Effector memory CD8-positive, alpha-beta T cell (primary cell): ENCODE results near the gene EPG5.
"Not testable (repeated sequence)": the region's sequence is repeated elsewhere in the genome, so short reads cannot be mapped to it uniquely, and the experiment has no call there.

Experiments used
- ATAC-seq: fragments of 150-1000 bp; cut with Tn5 transposase; replicated peaks from 2 replicates; pipeline ENCODE4 v1.10.0; 2021; ENCODE audit warnings: mild to moderate bottlenecking, moderate library complexity
- DNase-seq, 3 experiments: peaks; one replicate each; pipeline ENCODE4 v3.0.0; 2021
- H3K27ac Mint-ChIP-seq, 2 donors: one replicate each; pipeline ENCODE4 v1.8.0; 2022; ENCODE audit warnings: mild to moderate bottlenecking in 2 of 2, mixed read lengths in 2 of 2, moderate library complexity in 2 of 2
- H3K27me3 Mint-ChIP-seq, 2 donors: one replicate each; pipeline ENCODE4 v1.8.0; 2022; ENCODE audit warnings: mixed read lengths in 2 of 2
- H3K36me3 Mint-ChIP-seq: one replicate; pipeline ENCODE4 v1.8.0; 2022; ENCODE audit warnings: mild to moderate bottlenecking, moderate library complexity, mixed read lengths; ENCODE audit not compliant: insufficient read depth
- H3K4me1 Mint-ChIP-seq, 2 donors: one replicate each; pipeline ENCODE4 v1.8.0; 2022; ENCODE audit warnings: low read depth in 2 of 2, mixed read lengths in 2 of 2
- H3K4me3 Mint-ChIP-seq, 2 donors: one replicate each; pipeline ENCODE4 v1.8.0; 2022; ENCODE audit warnings: mild to moderate bottlenecking in 2 of 2, mixed read lengths in 2 of 2, moderate library complexity in 2 of 2
- H3K9me3 Mint-ChIP-seq, 2 donors: one replicate each; pipeline ENCODE4 v1.8.0; 2022; ENCODE audit warnings: mixed read lengths in 2 of 2

Gene EPG5

DNA sequence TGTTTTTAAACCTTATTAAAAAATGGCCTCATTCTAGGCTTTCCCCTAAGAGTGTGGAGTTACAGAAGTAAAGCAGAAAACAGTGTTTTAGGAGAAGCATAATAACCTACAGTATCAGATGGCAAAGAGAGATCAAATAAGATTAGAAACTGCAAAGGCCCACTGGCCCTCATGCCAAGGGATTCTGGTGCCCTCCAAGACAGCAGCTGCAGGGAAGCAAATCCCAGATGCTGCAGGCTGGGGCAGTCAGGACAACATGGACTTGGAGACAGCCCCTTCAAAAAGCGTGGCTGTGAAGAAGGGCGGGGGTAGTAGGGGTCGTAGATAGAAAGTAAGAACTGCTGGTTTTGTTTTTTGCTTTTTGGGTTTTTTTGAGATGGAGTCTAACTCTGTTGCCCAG lies 28.3 kb upstream of the EPG5 start:
- no peaks in the 10 kb centered on the region for H3K27me3 Mint-ChIP-seq
- no peak overlapping the region for H3K4me3 Mint-ChIP-seq
- H3K27ac Mint-ChIP-seq, result no peak overlapping the region
- DNase-seq (no peak), ATAC-seq (no peak)
- H3K4me1 Mint-ChIP-seq, result peaks cover 17 to 19% of the 10 kb centered on the region in 2 donors
- H3K36me3 Mint-ChIP-seq, result no peaks in the 10 kb centered on the region
- no peaks in the 10 kb centered on the region for H3K9me3 Mint-ChIP-seq

DNA sequence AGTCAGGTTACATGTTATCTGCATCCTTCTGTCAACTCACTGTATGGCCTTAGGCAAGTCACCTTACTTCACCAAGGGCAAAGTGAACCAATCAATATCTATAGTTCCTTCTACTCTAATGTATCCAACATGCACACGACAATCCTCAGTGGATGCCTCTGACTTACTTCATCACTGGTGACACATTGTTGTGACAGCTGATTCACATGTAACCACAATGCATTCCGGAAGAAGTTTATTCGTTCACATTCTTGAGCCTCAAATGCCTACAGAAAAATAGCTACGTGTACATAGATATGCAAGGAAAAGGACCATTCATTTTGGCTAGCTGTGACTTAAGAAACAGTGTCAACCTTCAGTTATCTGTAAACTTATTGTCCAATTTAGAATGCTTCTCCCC lies 26.3 kb upstream of the EPG5 start:
- no peak for ATAC-seq
- Mint-ChIP-seq H3K4me1 (peaks cover 9 to 11% of the 10 kb centered on the region in 2 donors), H3K4me3 (no peak overlapping the region), H3K9me3 (no peaks in the 10 kb centered on the region), H3K27me3 (no peaks in the 10 kb centered on the region), H3K27ac (no peak overlapping the region), H3K36me3 (peaks cover 6% of the 10 kb centered on the region)
- no peak for DNase-seq

DNA sequence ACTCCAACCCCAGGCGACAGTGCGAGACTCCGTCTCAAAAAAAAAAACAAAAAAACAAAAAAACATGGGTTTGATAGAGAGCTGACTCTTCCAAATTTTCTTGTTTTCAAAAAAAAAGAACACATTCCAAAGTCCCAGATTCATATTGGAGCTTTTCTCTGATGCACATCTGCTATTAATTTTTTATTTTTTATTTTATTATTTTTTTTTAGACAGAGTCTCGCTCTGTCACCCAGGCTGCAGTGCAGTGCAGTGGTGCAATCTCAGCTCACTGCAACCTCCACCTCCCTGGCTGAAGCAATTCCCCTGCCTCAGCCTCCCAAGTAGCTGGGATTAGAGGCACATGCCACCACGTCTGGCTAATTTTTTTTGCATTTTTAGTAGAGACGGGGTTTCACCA lies 25.4 kb upstream of the EPG5 start:
- not testable (repeated sequence) for ATAC-seq, H3K27me3 Mint-ChIP-seq, H3K36me3 Mint-ChIP-seq, H3K4me3 Mint-ChIP-seq, DNase-seq, H3K4me1 Mint-ChIP-seq, H3K27ac Mint-ChIP-seq, H3K9me3 Mint-ChIP-seq

DNA sequence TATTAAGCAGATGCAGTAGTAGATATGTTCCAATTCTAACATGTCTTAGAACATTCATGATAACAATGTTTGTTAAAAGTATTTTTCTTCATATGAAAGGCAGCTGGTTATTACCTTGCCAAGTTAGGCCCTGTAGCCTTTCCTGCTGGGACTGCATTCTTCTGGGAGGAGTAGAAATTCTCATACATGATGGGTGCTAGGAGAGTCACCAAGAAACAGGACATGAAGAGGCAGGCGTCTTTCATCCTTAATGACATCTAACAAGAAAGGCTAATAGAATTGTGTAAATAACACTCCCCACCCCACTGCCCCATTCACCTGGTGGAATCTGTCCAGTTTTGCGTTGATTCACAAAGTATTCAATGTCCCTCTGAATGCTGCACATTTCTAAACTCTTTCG lies 24.7 kb upstream of the EPG5 start:
- Mint-ChIP-seq H3K27ac (no peak overlapping the region), H3K4me1 (no peaks in the 10 kb centered on the region), H3K9me3 (no peaks in the 10 kb centered on the region), H3K4me3 (no peak overlapping the region), H3K27me3 (no peaks in the 10 kb centered on the region), H3K36me3 (peaks cover 6% of the 10 kb centered on the region)
- ATAC-seq (no peak), DNase-seq (no peak)

DNA sequence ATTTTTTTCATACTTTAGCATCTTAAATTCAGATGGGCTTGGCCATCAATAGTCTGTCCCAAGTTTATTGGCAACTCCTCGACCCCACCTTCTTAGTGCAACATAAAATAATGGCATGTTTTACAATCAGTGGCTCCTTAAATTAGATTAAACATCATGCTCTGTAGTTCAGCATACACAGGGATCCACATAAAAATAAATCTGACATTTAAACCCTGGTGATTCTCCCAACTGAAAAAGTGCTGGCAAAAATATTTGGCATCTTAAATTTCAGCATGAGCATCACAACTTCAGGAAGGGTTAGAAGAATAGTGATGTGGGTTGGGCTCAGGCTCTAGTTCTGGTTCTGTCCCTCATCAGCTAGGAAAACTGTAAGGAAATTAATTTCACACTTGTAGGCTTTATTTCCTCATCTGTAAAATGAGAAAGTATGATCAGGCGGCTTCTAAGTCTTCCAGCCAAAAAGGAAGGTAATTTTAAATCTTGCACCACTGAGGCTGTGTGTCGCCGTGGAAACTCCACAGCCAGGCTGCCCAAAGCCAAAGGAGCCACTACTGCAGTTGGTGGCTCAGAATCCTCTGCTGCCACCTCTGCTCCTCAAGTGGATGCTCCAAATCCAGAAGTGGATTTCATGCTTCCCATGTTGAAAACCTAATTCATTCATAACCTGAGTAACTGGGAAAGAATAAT lies 17.6 kb upstream of the EPG5 start:
- no peak for DNase-seq
- Mint-ChIP-seq H3K4me1 (no peaks in the 10 kb centered on the region), H3K27me3 (no peaks in the 10 kb centered on the region), H3K4me3 (no peak overlapping the region), H3K36me3 (peaks cover 3% of the 10 kb centered on the region), H3K27ac (no peak overlapping the region), H3K9me3 (no peaks in the 10 kb centered on the region)
- ATAC-seq, result no peak

DNA sequence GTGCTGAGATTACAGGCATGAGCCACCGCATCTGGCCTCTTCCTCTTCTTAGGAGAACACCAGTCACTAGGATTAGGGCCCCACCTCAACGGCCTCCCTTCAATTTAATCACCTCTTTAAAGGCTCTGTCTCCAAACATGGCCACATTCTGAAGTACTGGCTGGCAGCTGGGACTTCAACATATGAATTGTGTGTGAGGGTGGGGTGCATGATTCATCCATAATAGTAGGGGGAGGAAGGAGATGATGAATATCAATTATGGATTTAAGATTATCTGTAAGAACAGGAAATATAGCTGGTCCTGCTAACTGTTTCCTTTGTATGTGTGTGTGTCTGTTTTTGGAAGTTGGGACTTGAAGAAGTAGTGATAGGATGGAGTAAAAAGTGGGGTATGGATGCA lies 14.7 kb upstream of the EPG5 start:
- no peak for ATAC-seq
- peaks cover under 1% of the 10 kb centered on the region for H3K36me3 Mint-ChIP-seq

DNA sequence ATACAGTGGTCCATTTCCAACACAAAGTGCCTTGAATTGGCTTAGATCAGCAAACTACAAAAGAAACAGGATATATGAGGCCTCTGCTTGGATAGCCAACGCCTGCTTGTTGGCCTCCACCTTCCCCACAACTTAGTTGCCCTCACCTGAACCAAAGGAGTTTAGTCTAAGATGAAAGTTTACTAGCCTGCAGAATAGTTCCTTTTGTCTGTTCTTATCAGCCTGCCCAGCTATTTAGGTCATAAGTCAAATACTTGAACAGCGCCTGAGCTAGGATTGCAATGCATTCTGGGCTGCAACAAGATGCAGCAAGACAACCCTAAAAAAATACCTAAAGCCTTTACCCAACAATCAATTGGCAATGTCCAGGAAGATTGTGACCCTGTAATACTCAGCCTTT lies 13.1 kb upstream of the EPG5 start:
- ATAC-seq, result no peak
- no peak overlapping the region for H3K4me3 Mint-ChIP-seq
- H3K4me1 Mint-ChIP-seq, result no peaks in the 10 kb centered on the region
- no peak for DNase-seq
- H3K9me3 Mint-ChIP-seq, result no peaks in the 10 kb centered on the region
- no peaks in the 10 kb centered on the region for H3K27me3 Mint-ChIP-seq
- no peak overlapping the region for H3K27ac Mint-ChIP-seq
- peaks cover 3% of the 10 kb centered on the region for H3K36me3 Mint-ChIP-seq

More for the DNA sequence above, 14.7 kb upstream of the EPG5 start:
- no peak overlapping the region for H3K4me3 Mint-ChIP-seq
- DNase-seq, result no peak
- no peak overlapping the region for H3K27ac Mint-ChIP-seq
- no peaks in the 10 kb centered on the region for H3K4me1 Mint-ChIP-seq
- no peaks in the 10 kb centered on the region for H3K9me3 Mint-ChIP-seq
- no peaks in the 10 kb centered on the region for H3K27me3 Mint-ChIP-seq

DNA sequence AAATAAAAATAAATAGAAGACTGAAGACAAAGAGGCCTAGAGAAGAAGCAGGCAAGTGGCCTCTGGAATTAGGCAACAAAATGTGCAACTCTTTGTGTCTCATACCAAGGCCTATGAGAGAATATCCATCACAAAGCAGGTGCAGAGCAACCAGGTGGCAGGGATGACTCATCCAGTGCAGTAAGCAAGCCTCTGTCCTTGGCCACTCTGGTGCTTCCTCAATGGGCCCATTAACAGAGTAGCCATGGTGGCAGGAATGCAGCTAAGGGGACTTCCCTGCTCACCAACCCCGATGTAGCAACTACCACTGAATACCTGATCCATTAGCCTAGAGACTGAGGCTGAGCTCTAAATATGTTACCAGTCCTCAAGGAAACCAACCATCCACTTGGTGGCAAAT lies 11.0 kb upstream of the EPG5 start:
- H3K27me3 Mint-ChIP-seq, result no peaks in the 10 kb centered on the region
- H3K4me3 Mint-ChIP-seq, result no peak overlapping the region
- H3K9me3 Mint-ChIP-seq, result no peaks in the 10 kb centered on the region
- H3K4me1 Mint-ChIP-seq, result no peaks in the 10 kb centered on the region
- DNase-seq, result no peak
- H3K27ac Mint-ChIP-seq, result no peak overlapping the region
- H3K36me3 Mint-ChIP-seq, result peaks cover 3% of the 10 kb centered on the region
- no peak for ATAC-seq

DNA sequence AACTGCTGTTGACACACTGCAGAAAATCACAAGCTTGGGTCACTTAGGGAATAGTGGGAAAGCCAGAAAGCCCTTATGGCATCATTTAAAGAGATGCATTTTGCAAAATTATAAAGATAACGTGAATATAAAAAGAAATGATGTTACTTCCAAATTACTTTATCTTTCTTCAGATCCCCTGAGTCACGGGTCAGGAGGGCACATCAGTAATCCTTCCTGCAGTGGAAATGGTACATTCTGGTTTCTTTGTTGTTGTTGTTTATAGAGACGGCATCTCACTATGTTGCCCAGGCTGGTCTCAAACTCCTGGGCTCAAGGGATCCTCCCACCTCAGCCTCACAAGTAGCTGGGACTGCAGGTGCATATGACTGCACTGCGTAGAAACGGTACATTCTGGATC lies 9.8 kb upstream of the EPG5 start:
- Mint-ChIP-seq H3K27me3 (no peaks in the 10 kb centered on the region), H3K4me1 (no peaks in the 10 kb centered on the region), H3K4me3 (no peak overlapping the region), H3K36me3 (peaks cover 3% of the 10 kb centered on the region), H3K9me3 (no peaks in the 10 kb centered on the region), H3K27ac (peak overlapping the region in 1 of 2 donors; percentile 12)
- no peak for DNase-seq
- ATAC-seq, result no peak

DNA sequence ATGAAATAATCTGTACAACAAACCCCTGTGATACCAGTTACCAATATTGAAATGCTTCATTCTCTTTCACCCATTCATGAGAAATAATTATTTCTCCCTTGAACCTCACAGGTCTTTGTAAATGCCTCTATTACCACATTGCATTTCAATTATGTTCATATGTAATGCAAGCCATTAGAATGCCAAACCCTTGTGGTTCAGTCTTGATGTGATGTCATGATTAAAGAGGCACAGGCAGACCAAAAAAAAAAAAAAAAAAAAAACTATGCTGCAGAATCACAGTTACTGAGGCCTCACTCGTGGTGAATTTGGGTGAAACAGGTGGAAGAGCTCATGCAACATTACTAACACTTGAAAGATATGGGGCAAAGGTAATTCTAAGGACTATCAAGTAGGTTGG lies 9.4 kb upstream of the EPG5 start:
- peaks cover 3% of the 10 kb centered on the region for H3K36me3 Mint-ChIP-seq
- no peaks in the 10 kb centered on the region for H3K9me3 Mint-ChIP-seq
- ATAC-seq (no peak), DNase-seq (no peak)
- H3K4me3 Mint-ChIP-seq, result no peak overlapping the region
- no peaks in the 10 kb centered on the region for H3K27me3 Mint-ChIP-seq
- H3K27ac Mint-ChIP-seq, result peak overlapping the region in 1 of 2 donors; percentile 12
- no peaks in the 10 kb centered on the region for H3K4me1 Mint-ChIP-seq

DNA sequence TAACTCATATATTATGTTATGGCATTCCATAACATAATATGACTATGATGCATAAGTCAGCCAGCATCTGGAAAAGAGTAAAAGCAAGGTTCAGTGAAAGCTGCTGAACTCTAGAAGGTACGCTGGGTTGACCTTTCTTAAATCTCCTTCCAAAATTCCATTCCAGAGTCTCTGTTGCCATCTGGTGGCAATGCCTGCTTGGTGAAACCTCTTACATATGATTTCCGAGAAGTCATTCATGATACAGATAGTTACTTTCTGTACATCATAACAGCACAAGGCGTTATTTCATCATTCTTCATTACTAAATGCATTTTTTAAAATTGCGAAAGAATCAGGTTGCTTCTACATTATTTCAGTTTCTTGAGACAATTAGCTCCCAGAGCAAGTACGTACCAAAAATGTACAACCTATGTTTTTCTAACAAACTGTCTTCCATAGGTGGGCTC lies 7.0 kb upstream of the EPG5 start:
- Mint-ChIP-seq H3K36me3 (peaks cover 3% of the 10 kb centered on the region), H3K27me3 (no peaks in the 10 kb centered on the region), H3K4me3 (peak overlapping the region in 1 of 2 donors; percentile 20), H3K9me3 (no peaks in the 10 kb centered on the region), H3K27ac (no peak overlapping the region), H3K4me1 (no peaks in the 10 kb centered on the region)
- peak; percentile 73 to 77 (median 73) for DNase-seq
- ATAC-seq, result peak; percentile 98

DNA sequence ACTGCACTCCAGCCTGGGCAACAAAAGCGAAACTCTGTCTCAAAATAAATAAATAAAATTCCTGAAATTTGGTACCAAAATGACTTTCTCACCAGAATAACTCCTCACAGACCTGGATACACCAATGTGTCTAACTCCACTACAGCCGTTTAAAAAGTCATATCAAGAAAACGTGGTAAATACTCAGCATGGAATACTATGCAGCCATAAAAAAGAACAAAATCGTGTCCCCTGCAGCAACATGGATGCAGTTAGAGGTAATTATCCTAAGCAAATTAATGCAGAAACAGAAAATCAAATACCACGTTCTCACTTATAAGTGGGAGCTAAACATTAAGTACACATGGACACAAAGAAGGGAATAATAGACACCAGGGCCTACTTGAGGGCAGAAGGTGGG lies 2.2 kb downstream of the EPG5 start:
- H3K9me3 Mint-ChIP-seq, H3K27ac Mint-ChIP-seq, DNase-seq, H3K27me3 Mint-ChIP-seq, ATAC-seq: not testable (repeated sequence)
- Mint-ChIP-seq H3K4me1 (peaks cover 41 to 55% of the 10 kb centered on the region in 2 donors), H3K36me3 (peaks cover 38% of the 10 kb centered on the region), H3K4me3 (peak overlapping the region; percentile 56 to 98)

DNA sequence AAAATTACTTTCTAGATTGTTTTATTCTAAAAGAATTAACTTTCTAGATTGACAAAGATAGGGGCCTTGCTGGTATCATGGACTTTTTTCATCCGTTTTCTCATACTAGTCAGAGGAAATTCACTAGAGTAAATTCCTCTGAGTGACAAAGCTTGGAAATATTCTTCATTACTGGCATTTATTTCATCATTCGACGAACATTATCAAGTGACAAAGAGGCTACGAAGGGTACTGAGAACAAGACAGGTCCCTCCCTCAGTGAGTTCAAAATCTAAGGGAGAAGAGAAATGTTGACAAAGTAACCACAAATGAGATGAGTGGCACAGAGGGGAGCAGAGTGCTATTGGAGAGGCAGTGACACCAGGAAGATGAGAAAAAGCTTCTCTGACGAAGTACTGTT lies 4.3 kb downstream of the EPG5 start:
- H3K36me3 Mint-ChIP-seq, result peaks cover 38% of the 10 kb centered on the region
- no peaks in the 10 kb centered on the region for H3K27me3 Mint-ChIP-seq
- ATAC-seq, result peak; percentile 43
- peak overlapping the region; percentile 83 to 90 for H3K27ac Mint-ChIP-seq
- DNase-seq, result peak in 1 of 3 experiments; percentile 20
- no peaks in the 10 kb centered on the region for H3K9me3 Mint-ChIP-seq
- peaks cover 46 to 62% of the 10 kb centered on the region in 2 donors for H3K4me1 Mint-ChIP-seq
- H3K4me3 Mint-ChIP-seq, result peak overlapping the region; percentile 55 to 63

DNA sequence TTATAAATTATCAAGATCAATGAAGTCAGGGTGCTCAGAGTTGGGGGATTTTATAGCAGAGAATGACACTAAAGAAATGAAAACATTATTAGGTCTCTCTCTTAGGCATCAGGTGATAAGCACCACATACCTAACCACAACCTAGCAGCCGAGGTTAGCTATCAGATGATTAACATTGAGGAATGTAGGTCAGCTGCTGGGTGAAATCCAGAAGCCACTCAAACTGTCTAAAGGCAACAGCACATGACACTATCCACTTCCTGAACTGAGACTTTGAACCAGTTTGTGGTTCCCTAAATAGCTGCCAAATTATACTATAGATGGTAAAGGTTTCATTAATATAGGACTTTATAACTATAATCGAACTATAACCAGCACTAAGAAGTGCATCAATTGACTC lies 4.7 kb downstream of the EPG5 start:
- H3K36me3 Mint-ChIP-seq, result peaks cover 36% of the 10 kb centered on the region
- peaks cover 45 to 58% of the 10 kb centered on the region in 2 donors for H3K4me1 Mint-ChIP-seq
- H3K27ac Mint-ChIP-seq, result peak overlapping the region; percentile 83 to 90
- no peaks in the 10 kb centered on the region for H3K9me3 Mint-ChIP-seq
- ATAC-seq (peak; percentile 81), DNase-seq (peak; percentile 31 to 61 (median 59))
- H3K27me3 Mint-ChIP-seq, result no peaks in the 10 kb centered on the region
- H3K4me3 Mint-ChIP-seq, result peak overlapping the region; percentile 55 to 63
